SIG-M5 treated with dmso at 0.1 percent for 504 hours (cell line): ENCODE data around the gene ISG20.

ENCODE experiments used
- DNase-seq: peaks from one replicate; lab custom pipeline; 2025; ENCODE audit not compliant: unreplicated experiment; lab: John Stamatoyannopoulos, UW

The ISG20 gene

GRCh38 chr15:88653200-88654064, 14.6 kb downstream of the ISG20 start:
- DNase-seq: no peak

- DNase-seq: no peak
Measured at GRCh38 chr15:88654430-88655102, 15.8 kb downstream of the ISG20 start.

- DNase-seq: no peak
Measured at GRCh38 chr15:88655103-88655553, 16.3 kb downstream of the ISG20 start.

- DNase-seq: no peak
Measured at GRCh38 chr15:88655800-88656488, 17.1 kb downstream of the ISG20 start.

- no peak for DNase-seq
Measured at GRCh38 chr15:88656760-88657221, 18.0 kb downstream of the ISG20 start.

GRCh38 chr15:88657326-88658069, 18.7 kb downstream of the ISG20 start:
- no peak for DNase-seq

GRCh38 chr15:88658070-88658965, 19.5 kb downstream of the ISG20 start:
- DNase-seq: no peak

- no peak for DNase-seq
Measured at GRCh38 chr15:88658972-88659931, 20.4 kb downstream of the ISG20 start.

GRCh38 chr15:88661041-88661700, 22.4 kb downstream of the ISG20 start:
- DNase-seq: no peak

- DNase-seq: no peak
Measured at GRCh38 chr15:88661761-88662556, 23.1 kb downstream of the ISG20 start.

GRCh38 chr15:88663141-88663621, 24.4 kb downstream of the ISG20 start:
- no peak for DNase-seq

- DNase-seq: no peak
Measured at GRCh38 chr15:88664151-88664778, 25.4 kb downstream of the ISG20 start.

- no peak for DNase-seq
Measured at GRCh38 chr15:88674661-88675060, 35.8 kb downstream of the ISG20 start.

GRCh38 chr15:88678755-88679154, 39.9 kb downstream of the ISG20 start:
- no peak for DNase-seq

- DNase-seq: no peak
Measured at GRCh38 chr15:88680241-88681001, 41.6 kb downstream of the ISG20 start.

- no peak for DNase-seq
Measured at GRCh38 chr15:88681610-88682221, 42.9 kb downstream of the ISG20 start.
